ENCODE results near the gene PARD3B.

PARD3B gene

GRCh38 chr2:205405752-205406151 lies 860.5 kb downstream of the PARD3B start:
- H3K4me3 ChIP-seq (replicated peaks; ENCODE audit: low read depth, low read length) = no peak overlapping the region
- DNase-seq (ENCODE audit: low read depth) = peak; percentile 91
- TF ChIP-seq CTCF (IDR thresholded peaks at IDR 0.05; ENCODE audit: low read length, missing control alignments) = no peak

- no peak overlapping the region for H3K4me3 ChIP-seq (replicated peaks; ENCODE audit: low read depth, low read length)
- peak; percentile 55 for DNase-seq (ENCODE audit: low read depth)
- no peak for TF ChIP-seq CTCF (IDR thresholded peaks at IDR 0.05; ENCODE audit: low read length, missing control alignments)
These were observed 862.7 kb downstream of the PARD3B start for GRCh38 chr2:205407984-205408383.

- TF ChIP-seq CTCF (IDR thresholded peaks at IDR 0.05; ENCODE audit: low read length, missing control alignments) = no peak
- no peak for DNase-seq (ENCODE audit: low read depth)
- H3K4me3 ChIP-seq (replicated peaks; ENCODE audit: low read depth, low read length) = no peak overlapping the region
These were observed 863.4 kb downstream of the PARD3B start for GRCh38 chr2:205408696-205409095.

- no peak for TF ChIP-seq CTCF (IDR thresholded peaks at IDR 0.05; ENCODE audit: low read length, missing control alignments)
- DNase-seq (ENCODE audit: low read depth) = no peak
These were observed 864.1 kb downstream of the PARD3B start for GRCh38 chr2:205409411-205409810.

GRCh38 chr2:205411558-205411957 lies 866.3 kb downstream of the PARD3B start:
- H3K4me3 ChIP-seq (replicated peaks; ENCODE audit: low read depth, low read length) = no peak overlapping the region
- no peak for DNase-seq (ENCODE audit: low read depth)
- TF ChIP-seq CTCF (IDR thresholded peaks at IDR 0.05; ENCODE audit: low read length, missing control alignments) = no peak

More at GRCh38 chr2:205409411-205409810, 864.1 kb downstream of the PARD3B start:
- no peak overlapping the region for H3K4me3 ChIP-seq (replicated peaks; ENCODE audit: low read depth, low read length)

- DNase-seq (ENCODE audit: low read depth) = no peak
- no peak for TF ChIP-seq CTCF (IDR thresholded peaks at IDR 0.05; ENCODE audit: low read length, missing control alignments)
- H3K4me3 ChIP-seq (replicated peaks; ENCODE audit: low read depth, low read length) = no peak overlapping the region
These were observed 879.1 kb downstream of the PARD3B start for GRCh38 chr2:205424326-205424725.

- no peak for TF ChIP-seq CTCF (IDR thresholded peaks at IDR 0.05; ENCODE audit: low read length, missing control alignments)
- no peak for DNase-seq (ENCODE audit: low read depth)
- H3K4me3 ChIP-seq (replicated peaks; ENCODE audit: low read depth, low read length) = no peak overlapping the region
These were observed 879.8 kb downstream of the PARD3B start for GRCh38 chr2:205425102-205425501.

Data from fibroblast of pulmonary artery (primary cell).